ENCODE data around the gene CCSER2.
"Not testable (repeated sequence)": the region's sequence is repeated elsewhere in the genome, so short reads cannot be mapped to it uniquely, and the experiment has no call there.

CCSER2 gene

DNA sequence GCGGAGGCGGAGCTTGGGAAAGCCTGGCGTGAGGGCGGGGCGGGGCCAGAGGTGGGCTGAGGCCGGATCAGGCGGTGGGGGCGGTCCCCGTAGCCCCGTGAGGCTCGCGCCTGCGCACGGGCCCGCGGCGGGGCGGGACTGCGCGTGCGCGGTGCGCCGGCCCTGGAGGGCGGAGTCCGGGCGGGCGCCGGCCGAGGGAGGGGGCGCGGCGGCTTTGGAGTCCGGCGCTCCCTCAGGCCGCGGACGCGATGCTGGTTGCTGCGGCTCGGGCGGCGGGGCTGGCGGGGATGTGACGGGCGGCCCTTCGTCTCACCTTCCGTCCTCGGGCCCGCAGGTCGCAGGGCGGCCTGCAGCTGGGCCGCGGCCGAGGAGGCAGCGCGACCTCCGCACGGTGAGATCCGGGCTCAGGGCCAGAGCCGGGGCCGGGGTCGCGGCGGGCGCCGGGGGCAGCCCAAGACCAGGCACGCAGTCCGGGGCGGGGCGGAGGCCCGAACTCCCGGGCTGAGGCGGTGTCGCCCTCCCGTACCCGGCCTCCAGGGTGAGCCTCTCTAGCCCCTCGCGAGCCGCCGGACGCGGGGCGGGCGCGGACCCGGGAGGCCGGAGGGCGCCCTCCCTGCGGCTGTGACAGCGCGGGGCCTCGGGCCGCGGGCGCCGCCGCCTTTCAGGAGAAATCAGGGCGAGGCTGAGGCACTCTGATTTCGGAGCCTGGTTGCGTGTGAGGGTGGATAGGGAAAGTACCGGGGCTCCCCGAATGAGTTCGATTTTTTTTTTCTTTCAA is at the start of gene CCSER2:
TSS of gene CCSER2 (plus strand) at position 172 of the 778 bp plus-strand sequence. CDS start 42,464 bp downstream, outside the sequence.
- Histone ChIP-seq H3K4me1 (ENCODE audit: insufficient read depth, low read length) (peaks cover 17% of the 10 kb centered on the region), H3K36me3 (ENCODE audit: insufficient read depth, low read length) (no peaks in the 10 kb centered on the region), H3K9me3 (ENCODE audit: control insufficient read depth, insufficient read depth, low read length) (no peaks in the 10 kb centered on the region), H3K9ac (ENCODE audit: low read depth, low read length) (peak within 1 kb of the TSS; percentile 82)

GRCh38 chr10:84279876-84280475 is 48.4 kb upstream of the CCSER2 start:
- H3K4me1 ChIP-seq (ENCODE audit: insufficient read depth, low read length); H3K9me3 ChIP-seq (ENCODE audit: control insufficient read depth, insufficient read depth, low read length); H3K36me3 ChIP-seq (ENCODE audit: insufficient read depth, low read length): not testable (repeated sequence)
- H3K9ac ChIP-seq (ENCODE audit: low read depth, low read length) = peak overlapping the region; percentile 43

GRCh38 chr10:84286695-84287094 is 41.7 kb upstream of the CCSER2 start:
- Histone ChIP-seq H3K9me3 (ENCODE audit: control insufficient read depth, insufficient read depth, low read length) (no peaks in the 10 kb centered on the region), H3K36me3 (ENCODE audit: insufficient read depth, low read length) (no peaks in the 10 kb centered on the region)

GRCh38 chr10:84288151-84288550 is 40.2 kb upstream of the CCSER2 start:
- H3K9ac ChIP-seq (ENCODE audit: low read depth, low read length) = no peak overlapping the region
- no peaks in the 10 kb centered on the region for H3K4me1 ChIP-seq (ENCODE audit: insufficient read depth, low read length)
- H3K36me3 ChIP-seq (ENCODE audit: insufficient read depth, low read length) = no peaks in the 10 kb centered on the region
- no peaks in the 10 kb centered on the region for H3K9me3 ChIP-seq (ENCODE audit: control insufficient read depth, insufficient read depth, low read length)

More at GRCh38 chr10:84286695-84287094, 41.7 kb upstream of the CCSER2 start:
- H3K4me1 ChIP-seq (ENCODE audit: insufficient read depth, low read length) = no peaks in the 10 kb centered on the region
- no peak overlapping the region for H3K9ac ChIP-seq (ENCODE audit: low read depth, low read length)

GRCh38 chr10:84289521-84290200 is 38.7 kb upstream of the CCSER2 start:
- H3K36me3 ChIP-seq (ENCODE audit: insufficient read depth, low read length) = no peaks in the 10 kb centered on the region
- no peaks in the 10 kb centered on the region for H3K4me1 ChIP-seq (ENCODE audit: insufficient read depth, low read length)
- H3K9ac ChIP-seq (ENCODE audit: low read depth, low read length) = no peak overlapping the region
- no peaks in the 10 kb centered on the region for H3K9me3 ChIP-seq (ENCODE audit: control insufficient read depth, insufficient read depth, low read length)

DNA sequence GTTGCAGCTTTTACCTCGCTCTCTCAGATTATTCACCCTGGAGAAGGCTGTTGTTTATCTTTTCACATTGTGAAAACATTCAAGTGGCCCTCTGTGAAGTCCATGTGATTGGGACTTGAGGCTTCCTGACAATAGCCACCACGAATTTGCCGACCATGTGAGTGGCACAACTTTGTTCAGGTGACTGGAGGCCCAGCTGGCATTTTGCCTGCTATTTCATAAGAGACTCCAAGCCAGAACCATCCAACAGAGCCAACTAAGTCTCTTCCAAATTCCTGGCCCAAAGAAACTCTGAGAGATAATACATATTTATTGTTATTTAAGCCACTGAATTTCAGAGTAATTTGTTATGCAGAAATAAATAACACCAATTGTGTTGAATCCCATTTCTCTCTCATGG is 38.2 kb upstream of the CCSER2 start:
- Histone ChIP-seq H3K9ac (ENCODE audit: low read depth, low read length) (no peak overlapping the region), H3K9me3 (ENCODE audit: control insufficient read depth, insufficient read depth, low read length) (no peaks in the 10 kb centered on the region), H3K4me1 (ENCODE audit: insufficient read depth, low read length) (no peaks in the 10 kb centered on the region), H3K36me3 (ENCODE audit: insufficient read depth, low read length) (no peaks in the 10 kb centered on the region)

DNA sequence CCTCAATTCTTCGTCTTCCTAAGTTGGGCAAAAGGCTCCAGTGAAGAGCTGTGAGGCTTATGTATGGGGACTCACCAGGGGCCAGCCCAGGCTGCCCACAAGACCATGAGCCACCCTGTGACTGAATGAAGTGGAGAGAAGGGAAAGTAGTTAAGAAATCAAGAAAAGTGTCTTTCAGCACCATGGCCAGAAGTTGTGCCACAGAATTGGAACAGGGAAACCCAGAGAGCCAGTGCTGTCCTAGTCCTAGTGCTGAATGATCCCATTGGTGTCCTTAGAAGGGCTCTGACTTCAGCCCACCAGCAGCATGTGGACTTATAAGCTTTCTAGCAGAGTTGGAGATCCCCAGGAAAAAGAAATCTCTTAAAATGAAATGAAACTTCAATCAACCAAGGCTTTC is 37.0 kb upstream of the CCSER2 start:
- Histone ChIP-seq H3K36me3 (ENCODE audit: insufficient read depth, low read length) (no peaks in the 10 kb centered on the region), H3K9me3 (ENCODE audit: control insufficient read depth, insufficient read depth, low read length) (no peaks in the 10 kb centered on the region), H3K4me1 (ENCODE audit: insufficient read depth, low read length) (peaks cover 6% of the 10 kb centered on the region)

DNA sequence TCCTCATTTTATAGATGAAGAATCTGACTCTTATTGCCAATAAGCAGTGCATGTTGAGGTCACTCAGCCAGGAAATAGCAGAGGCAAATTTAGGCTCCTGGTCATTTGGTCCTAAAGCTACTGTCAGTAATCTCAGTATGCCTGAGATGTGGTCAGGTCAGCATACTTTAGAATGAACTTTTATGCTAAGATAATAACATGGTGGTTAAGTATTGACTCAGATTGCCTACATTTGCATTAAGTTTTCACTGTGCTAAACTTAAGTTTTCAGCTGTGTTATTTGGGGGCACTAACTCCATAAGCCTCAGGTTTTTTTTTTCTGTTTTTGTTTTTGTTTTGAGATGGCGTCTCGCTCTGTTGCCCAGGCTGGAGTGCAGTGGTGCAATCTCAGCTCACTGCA is 35.9 kb upstream of the CCSER2 start:
- H3K36me3 ChIP-seq (ENCODE audit: insufficient read depth, low read length) = no peaks in the 10 kb centered on the region
- peaks cover 11% of the 10 kb centered on the region for H3K4me1 ChIP-seq (ENCODE audit: insufficient read depth, low read length)
- no peak overlapping the region for H3K9ac ChIP-seq (ENCODE audit: low read depth, low read length)
- H3K9me3 ChIP-seq (ENCODE audit: control insufficient read depth, insufficient read depth, low read length) = no peaks in the 10 kb centered on the region

More for the DNA sequence above, 37.0 kb upstream of the CCSER2 start:
- H3K9ac ChIP-seq (ENCODE audit: low read depth, low read length) = no peak overlapping the region

DNA sequence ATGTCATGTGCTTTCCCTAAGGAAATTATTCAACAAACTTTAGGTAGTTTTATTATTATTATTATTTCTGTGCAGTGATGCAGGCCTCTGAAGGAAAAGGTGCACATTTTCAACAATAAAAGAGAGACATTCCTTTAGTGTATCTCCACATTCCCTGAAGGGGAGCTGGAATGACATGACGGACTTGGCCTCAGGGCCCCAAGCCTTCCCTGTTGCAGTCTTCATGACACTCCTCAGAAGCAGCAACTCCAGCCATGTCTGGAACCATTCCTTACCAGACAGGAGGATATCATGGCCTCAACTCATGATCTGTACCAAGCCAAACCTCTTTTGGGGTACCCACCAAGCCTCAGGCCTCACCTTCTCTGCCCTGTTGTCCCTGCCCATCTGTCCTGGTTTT is 35.2 kb upstream of the CCSER2 start:
- peaks cover 11% of the 10 kb centered on the region for H3K4me1 ChIP-seq (ENCODE audit: insufficient read depth, low read length)
- H3K36me3 ChIP-seq (ENCODE audit: insufficient read depth, low read length) = no peaks in the 10 kb centered on the region
- no peak overlapping the region for H3K9ac ChIP-seq (ENCODE audit: low read depth, low read length)
- no peaks in the 10 kb centered on the region for H3K9me3 ChIP-seq (ENCODE audit: control insufficient read depth, insufficient read depth, low read length)

GRCh38 chr10:84293574-84294016 is 34.8 kb upstream of the CCSER2 start:
- H3K36me3 ChIP-seq (ENCODE audit: insufficient read depth, low read length) = no peaks in the 10 kb centered on the region
- H3K9ac ChIP-seq (ENCODE audit: low read depth, low read length) = no peak overlapping the region
- peaks cover 11% of the 10 kb centered on the region for H3K4me1 ChIP-seq (ENCODE audit: insufficient read depth, low read length)
- H3K9me3 ChIP-seq (ENCODE audit: control insufficient read depth, insufficient read depth, low read length) = no peaks in the 10 kb centered on the region

DNA sequence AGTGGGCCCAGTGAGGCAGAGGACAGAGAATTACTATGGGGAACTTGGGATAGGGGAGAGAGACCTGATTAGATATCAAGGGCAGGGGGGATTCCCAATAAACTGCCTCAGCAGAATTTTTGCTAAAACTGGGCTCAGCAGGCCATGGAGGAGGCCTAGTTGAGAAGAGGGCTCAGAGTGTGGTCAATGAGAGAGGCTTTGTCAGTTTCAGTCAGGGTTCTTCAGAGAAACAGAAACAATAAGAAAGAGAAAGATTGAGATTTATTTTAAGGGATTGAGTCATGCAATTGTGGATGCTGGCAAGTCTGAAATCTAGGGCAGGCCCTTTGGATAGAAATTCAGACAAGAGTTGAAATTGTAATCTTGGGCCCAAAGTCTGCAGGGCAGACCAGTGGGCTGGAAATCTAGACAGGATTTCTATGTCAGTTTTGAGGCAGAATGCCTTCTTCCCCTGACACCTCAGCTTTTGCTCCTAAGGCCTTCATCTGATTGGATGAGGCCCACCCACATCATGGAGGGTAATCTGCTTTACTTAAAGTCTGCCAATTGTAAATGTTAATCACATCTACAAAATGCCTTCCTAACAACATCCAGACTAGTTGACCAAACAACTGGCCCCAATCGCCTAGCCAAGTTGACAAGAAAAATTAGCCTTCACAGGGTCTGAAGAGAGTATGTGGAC is 33.5 kb upstream of the CCSER2 start:
- H3K4me1 ChIP-seq (ENCODE audit: insufficient read depth, low read length) = peaks cover 11% of the 10 kb centered on the region
- H3K36me3 ChIP-seq (ENCODE audit: insufficient read depth, low read length) = no peaks in the 10 kb centered on the region
- H3K9ac ChIP-seq (ENCODE audit: low read depth, low read length) = no peak overlapping the region
- H3K9me3 ChIP-seq (ENCODE audit: control insufficient read depth, insufficient read depth, low read length) = no peaks in the 10 kb centered on the region

DNA sequence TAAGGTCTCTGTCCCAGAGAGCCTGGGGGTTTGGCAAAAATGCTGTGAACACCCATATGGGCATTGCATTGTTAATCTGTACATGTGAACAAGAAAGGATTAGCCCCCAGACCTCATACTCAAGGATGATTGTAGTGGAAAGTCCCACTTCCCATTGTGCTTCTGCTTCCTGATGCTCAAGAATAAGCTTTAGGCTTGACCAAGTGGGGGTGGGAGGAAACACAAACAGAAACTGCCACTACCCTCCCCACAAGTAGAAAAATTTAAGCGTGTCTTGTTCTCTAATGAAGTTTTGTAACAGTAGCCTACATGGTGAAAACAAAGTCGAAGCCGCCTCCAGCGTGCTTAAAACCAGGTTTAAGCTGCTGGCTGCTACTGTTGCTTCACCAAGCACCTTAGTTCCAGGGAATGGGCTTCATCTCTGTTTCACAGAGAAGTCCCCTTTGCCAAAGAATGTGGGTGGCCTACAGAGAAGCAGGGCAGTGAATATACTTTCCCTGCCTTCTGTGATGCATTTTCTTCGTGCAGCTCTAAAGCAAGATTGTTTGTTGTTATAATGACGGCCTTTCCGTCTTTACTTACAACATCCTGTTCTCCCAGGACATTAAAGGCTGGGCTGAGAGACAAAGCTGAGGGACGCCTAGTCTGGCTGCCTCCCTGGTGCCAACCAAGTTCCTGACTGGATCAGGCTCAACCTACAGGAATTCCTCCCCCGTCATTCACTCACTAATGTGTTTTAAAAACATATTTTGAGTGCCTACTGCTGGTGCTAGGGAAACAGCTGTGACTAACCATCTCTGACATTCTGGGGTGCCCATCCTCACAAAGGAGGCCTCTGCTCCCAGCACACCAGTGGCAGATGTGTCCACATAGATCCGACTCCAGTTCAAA is 32.1 kb upstream of the CCSER2 start:
- Histone ChIP-seq H3K4me1 (ENCODE audit: insufficient read depth, low read length) (peaks cover 11% of the 10 kb centered on the region), H3K9me3 (ENCODE audit: control insufficient read depth, insufficient read depth, low read length) (no peaks in the 10 kb centered on the region), H3K36me3 (ENCODE audit: insufficient read depth, low read length) (no peaks in the 10 kb centered on the region), H3K9ac (ENCODE audit: low read depth, low read length) (no peak overlapping the region)

- H3K36me3 ChIP-seq (ENCODE audit: insufficient read depth, low read length) = no peaks in the 10 kb centered on the region
- H3K4me1 ChIP-seq (ENCODE audit: insufficient read depth, low read length) = peaks cover 17% of the 10 kb centered on the region
- no peak overlapping the region for H3K9ac ChIP-seq (ENCODE audit: low read depth, low read length)
Observed at GRCh38 chr10:84298057-84298456, 30.3 kb upstream of the CCSER2 start.

More at GRCh38 chr10:84298057-84298456, 30.3 kb upstream of the CCSER2 start:
- no peaks in the 10 kb centered on the region for H3K9me3 ChIP-seq (ENCODE audit: control insufficient read depth, insufficient read depth, low read length)
